Kasumi-1 (cell line): ENCODE measurements around the gene SCTR.

Experiments
- DNase-seq, 2 experiments: peaks; one replicate each; lab custom pipeline; 2025; lab: John Stamatoyannopoulos, UW

The SCTR gene

GRCh38 chr2:119429225-119429981 is 94.9 kb downstream of the SCTR start:
- peak; percentile 4 to 7 for DNase-seq

GRCh38 chr2:119428488-119429224 is 95.6 kb downstream of the SCTR start:
- no peak for DNase-seq

DNA sequence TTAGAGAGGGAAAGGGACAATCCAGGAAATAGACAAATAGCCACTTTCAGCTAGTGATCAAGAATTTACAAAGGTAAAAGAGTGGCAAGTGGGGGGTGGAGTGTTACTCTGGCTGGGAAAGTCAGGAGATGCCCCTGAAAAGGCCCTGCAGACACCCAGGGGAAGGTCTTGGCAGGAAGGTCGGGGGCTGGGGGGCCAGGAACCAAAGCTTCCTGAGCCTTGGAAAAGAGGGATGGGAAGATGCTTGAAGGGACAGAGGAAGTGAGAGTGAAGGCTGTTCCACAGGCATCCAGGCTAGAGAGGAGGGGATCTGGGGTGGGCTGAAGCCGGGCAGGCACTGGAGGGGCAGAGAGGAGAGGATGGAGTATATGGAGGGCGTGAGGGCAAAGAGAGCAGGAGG is 96.5 kb downstream of the SCTR start:
- DNase-seq = no peak

- DNase-seq = no peak
Observed at GRCh38 chr2:119426801-119427395, 97.4 kb downstream of the SCTR start.

GRCh38 chr2:119426396-119426675 is 97.9 kb downstream of the SCTR start:
- DNase-seq = no peak

DNA sequence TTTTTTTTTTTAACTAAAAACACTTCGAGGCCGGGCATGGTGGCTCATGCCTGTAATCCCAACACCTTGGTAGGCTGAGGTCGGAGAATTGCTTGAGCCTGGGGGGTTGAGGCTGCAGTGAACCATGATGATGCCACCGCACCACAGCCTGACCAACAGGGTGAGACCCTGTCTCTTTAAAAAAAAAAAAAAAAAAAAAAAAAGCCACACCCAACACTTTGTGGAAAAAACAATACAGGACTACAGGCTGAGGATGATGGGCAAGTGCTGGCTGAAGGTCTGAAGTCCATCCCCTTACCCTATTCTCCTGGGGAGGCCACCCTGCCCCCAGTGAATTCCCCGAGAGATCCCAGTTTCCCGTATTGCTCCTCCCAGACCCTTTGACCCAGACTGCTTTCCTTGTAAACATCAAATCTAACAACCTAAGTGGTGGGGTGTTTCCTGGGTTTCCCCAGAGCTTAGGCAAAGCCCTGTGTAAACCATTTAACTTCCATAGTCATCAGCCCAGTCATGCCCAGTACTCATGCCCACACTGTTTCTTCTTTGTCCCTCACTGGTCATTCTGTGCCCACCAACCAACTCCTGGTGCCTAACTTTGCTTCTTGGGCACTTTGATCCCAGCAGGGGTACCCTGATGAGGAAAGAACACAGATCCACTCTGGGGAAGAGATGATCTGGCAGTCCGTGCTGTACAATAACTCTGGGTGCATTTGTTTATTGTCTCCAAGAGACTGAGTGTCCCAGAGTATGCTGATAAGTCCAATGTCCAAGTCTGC is 98.5 kb downstream of the SCTR start:
- no peak for DNase-seq

- no peak for DNase-seq
Observed at GRCh38 chr2:119425119-119425405, 99.2 kb downstream of the SCTR start.

GRCh38 chr2:119424284-119425118 is 99.8 kb downstream of the SCTR start:
- DNase-seq = no peak

DNA sequence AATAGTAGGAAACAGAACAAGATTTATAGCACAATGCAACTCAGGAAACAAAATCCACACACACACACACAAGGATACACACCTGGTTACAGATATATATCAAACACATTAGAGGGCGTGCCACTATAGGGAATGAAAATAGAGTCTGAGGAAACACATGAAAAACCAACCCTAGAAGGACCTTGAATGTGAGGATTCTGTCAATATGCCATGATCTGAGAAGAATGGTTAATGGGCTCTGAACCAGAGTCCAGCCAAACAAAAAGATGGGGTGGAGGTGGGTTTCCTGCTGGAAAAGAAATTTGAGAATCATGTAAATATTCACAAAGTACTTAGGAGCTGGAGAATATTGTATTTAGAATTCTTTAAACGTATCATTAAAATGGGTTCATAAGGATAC is 100.5 kb downstream of the SCTR start:
- no peak for DNase-seq

DNA sequence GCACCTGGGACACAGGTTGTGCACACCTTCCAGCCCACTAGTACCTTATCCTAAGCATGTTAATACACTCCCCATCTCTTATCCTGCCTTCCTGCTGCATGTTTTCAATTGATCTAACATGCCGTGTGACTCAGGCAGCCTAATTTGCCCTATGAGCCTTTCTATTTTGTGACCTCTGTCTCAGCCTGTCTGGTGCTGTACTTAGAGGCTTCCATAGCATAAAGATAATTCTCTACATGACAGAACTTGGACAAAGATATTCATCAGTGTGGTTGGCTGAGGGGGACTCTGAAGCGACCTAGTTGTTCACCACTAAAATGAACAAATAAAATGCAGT is 101.2 kb downstream of the SCTR start:
- DNase-seq = no peak

GRCh38 chr2:119422360-119423107 is 101.7 kb downstream of the SCTR start:
- DNase-seq = no peak

DNA sequence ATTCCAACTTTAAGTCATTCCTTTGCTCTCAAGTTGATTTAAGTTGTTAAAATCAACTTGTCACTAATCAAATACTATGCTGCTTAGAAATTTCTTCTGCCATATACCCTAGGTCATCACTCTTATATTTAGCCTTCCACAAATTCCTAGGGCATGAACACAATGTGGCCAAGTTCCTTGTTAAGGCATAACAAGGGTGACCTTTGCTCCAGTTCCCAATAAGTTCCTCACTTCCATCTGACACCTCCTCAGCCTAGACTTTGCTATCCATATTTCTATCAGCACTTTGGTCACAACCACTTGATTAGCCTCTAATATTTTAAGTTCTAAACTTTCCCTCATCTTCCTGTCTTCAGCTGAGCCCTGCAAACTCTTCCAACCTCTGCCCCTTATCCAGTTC is 102.5 kb downstream of the SCTR start:
- no peak for DNase-seq

DNA sequence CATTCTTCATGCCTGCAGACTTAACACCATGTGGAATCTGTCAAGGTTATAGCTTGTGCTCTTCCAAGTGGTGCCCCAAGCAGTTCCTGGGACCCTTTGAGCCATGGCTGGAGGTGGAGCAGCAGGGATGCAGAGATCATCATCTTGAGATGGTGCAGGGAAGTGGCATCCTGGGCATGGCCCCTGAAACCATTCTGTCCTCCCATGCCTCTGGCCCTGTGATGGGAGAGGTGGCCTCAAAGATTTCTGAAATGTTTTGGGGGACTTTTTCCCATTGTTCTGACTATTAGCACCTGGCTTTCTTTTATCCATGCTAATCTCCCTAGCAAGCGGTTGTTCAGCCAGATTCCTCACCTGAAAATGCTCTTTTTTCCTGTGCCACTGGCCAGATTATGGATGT is 103.0 kb downstream of the SCTR start:
- no peak for DNase-seq

- no peak for DNase-seq
Observed at GRCh38 chr2:119419803-119420508, 104.3 kb downstream of the SCTR start.

GRCh38 chr2:119419065-119419464 is 105.2 kb downstream of the SCTR start:
- no peak for DNase-seq

DNA sequence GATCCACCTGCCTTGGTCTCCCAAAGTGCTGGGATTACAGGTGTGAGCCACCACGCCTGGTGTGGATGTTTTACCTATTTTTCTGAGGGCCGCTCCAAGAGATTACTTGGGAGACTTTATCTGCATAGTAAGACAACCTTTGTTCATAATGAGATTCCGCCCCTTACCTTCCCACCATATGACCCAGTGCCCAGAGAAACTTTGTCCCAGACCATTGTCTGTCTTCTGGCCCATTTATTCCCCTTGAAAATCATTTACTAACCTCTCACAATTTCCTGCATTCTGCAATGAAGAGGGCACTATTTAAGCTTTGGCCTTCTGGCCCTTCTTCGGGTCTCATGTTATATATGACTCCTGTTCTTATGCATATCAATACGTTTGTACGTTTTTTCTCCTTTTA is 106.4 kb downstream of the SCTR start:
- no peak for DNase-seq

GRCh38 chr2:119416299-119416923 is 107.9 kb downstream of the SCTR start:
- no peak for DNase-seq

DNA sequence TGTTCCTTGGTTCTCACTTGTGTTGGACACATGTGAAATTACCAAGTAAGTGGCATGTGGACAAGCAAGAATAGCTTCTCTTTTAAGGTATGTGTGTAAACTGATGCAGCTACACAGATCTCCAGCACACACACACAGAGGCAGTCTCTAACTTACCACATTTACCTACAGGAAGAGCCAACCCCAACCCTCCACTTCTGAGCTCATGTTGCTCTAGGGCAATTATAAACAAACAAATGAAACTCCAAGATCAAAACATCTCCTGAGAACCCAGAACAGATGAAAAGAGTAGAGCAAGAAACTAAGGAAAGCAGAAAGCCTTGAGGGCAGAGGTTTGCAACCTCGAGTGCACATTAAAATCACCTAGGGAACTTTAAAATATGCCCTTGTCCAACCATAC is 108.7 kb downstream of the SCTR start:
- no peak for DNase-seq

- DNase-seq = no peak
Observed at GRCh38 chr2:119414894-119415293, 109.4 kb downstream of the SCTR start.

GRCh38 chr2:119409506-119409905 is 114.8 kb downstream of the SCTR start:
- DNase-seq = no peak
